ENCODE data around the gene NUTM1. TPM values are rescaled to one million over a fixed set of nuclear protein-coding genes. Genes with fewer than 3 reads are reported as not detected.
"Not testable (repeated sequence)": the region's sequence is repeated elsewhere in the genome, so short reads cannot be mapped to it uniquely, and the experiment has no call there.

Gene NUTM1
- total RNA-seq, 1 donor from 2014 or later: not detected

DNA sequence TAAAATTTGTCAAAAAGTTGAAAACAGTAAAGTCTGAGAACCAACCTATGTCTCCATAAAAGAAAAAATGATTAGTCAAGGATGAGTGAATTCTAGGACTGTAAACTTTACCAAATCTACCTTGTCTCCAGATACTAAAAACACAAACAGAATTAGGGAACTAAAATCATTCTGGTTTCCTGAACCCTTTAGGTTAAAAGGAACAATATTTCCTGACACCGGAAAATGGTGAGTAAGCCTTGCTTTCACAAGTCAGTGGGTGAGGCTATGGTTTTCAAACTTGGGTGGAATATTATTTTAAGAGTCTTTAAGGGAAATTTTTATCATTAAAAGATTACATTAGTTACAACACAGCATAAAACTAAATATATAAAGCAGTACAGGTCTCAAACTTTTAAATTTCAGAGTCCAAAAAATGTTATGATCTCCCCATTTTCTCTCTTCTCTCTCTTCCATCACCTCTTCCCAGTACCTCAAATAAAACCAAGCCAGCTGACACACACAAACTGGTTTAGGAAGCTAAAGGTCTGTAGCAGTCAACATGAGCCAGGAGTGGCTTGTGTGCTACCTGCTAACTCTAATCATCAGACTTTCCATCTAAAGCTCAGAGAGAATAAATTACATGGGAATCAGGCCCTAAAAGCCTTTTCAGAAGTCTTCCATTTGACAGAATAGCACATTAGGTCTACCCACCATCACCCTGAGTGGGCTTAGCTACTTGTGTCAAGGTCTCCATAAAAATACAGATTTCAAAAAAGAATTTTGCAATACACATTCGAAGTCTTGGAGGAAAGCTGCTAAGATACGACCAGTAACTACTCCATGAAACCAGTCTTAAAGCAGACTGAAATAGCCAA lies 7.7 kb upstream of the NUTM1 start:
- intact Hi-C loops (cut with DNase I): loop anchor here (10.0 kb wide), 1 partner anchor 111 kb away; the partner anchor contains the start of gene EMC4
- DNase-seq (ENCODE audit: low spot score): no peak

DNA sequence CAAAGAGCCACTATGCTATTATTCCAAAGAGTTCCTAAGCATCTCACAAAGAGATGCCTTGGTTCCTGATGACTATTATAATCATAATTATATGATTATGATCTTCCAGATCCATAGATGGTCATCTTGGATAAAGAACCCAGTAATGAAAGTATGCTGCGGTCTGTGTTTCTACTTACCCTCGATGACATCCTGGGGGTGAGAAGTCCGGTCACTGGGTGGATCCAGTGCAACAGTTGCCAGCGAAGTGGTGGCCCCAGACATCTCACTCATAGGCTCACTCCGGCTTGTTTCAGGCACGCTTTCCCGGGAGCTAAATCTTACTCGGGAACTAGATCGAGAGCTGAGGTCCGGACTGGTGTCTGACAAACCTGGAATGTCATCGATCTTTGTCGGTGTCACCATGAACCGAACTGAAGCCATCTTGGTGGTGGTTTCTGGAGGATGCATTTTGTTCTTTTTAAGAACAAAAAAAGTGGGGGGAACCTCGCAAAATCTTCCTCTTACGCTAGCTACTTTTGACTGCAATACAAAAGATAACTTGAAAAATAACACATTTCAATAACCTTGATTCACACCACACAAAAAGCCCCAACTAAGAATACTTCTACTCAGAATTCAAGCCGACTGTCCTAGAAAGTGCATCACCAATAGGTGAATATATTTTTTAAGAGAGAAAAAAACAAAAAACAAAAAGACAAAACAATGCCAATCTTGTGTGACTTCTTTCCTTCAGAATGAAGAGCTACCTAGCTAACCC lies 6.7 kb upstream of the NUTM1 start:
- intact Hi-C loops (cut with DNase I): loop anchor here (10.0 kb wide), 1 partner anchor 112 kb away; the partner anchor contains the start of gene EMC4
- DNase-seq (ENCODE audit: low spot score): no peak

DNA sequence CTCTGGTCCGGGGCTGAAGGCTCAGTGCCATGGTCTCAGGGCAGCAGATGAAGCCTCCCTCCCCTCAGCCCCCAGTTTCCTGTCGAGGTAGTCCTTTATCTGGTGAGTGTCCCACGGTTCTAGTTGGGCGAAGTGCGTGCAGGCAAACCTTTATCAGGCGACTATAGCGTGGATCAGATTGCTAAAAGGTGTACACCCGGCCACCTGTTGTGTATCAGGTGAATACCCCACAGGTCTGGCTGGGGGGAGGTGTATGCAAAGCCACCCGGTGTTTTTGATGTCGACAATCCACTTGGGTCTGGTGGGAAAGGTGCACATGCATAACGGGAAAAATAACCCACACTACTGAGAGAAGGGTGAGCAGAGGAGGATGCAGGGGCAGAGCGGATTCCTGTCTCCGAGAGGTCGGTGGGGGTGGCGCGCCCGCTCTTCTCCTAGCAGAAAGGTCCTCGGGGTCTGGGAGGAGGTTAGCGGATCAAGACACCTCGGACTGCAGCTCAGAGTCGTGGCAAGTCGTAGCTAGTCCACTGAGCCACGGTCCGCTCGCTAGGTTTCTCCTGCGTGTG lies 6.0 kb upstream of the NUTM1 start:
- no peak for DNase-seq (ENCODE audit: low spot score)
- intact Hi-C loops (cut with DNase I): loop anchor here (10.0 kb wide), 1 partner anchor 112 kb away; the partner anchor contains the start of gene EMC4

DNA sequence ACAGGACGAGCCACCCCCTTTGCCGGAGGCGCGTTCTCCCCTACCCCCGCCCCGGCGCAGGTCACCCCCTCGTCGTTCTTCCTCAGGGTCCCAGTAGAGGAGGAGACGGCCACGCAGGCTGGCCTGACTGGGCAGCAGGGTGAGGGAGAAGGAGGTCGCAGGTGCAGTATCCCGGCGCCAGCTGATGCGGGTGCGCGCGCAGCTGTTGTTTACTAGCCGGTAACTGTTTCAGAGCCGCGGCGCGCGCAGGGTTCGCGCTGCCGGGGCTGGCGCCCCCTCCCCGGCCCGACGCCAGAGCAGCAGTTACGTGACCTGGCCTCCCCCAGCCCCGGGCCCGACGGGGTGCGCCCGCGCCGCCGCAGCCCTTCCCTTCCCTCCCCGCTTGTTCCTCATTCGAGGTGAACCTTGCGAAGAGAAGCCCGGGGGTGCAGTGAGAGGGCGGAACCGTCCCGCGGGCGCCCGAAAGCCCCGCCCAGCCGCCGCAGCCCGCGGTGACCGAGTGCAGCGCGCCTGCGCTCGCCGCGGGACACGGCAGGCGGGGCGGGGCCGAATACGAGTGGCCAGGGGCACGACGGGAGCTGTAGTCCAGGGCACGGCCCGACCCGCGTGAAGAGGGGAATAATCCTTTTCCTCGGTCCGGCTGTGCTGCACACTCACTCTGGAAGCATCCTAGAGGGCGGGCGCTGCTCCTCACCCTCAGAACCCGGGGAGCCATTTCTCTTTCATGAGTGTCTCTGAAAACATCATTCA lies 5.4 kb upstream of the NUTM1 start, which contains the start of gene SLC12A6:
TSS of gene SLC12A6 (minus strand) at position 225 of the 750 bp plus-strand sequence. CDS start 1,101 bp downstream, outside the sequence.
- intact Hi-C loops (cut with DNase I): loop anchor here (2.0 to 10.0 kb wide), 2 partner anchors 19 to 113 kb away; partner anchors contain the start of gene EMC4

DNA sequence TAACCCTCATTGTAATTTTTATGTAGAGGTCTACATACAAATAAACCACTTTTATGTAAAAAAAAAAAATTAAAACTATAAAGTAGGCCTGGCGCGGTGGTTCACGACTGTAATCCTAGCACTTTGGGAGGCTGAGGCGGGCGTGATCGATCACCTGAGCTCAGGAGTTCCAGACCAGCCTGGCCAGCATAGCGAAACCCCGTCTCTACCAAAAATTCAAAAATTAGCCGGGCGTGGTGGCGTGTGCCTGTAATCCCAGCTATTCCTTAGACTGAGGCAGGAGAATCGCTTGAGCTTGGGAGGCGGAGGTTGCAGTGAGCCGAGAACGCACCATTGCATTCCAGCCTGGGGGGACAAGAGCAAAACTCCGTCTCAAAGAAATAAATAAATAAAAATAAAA lies 4.8 kb upstream of the NUTM1 start:
- intact Hi-C loops (cut with DNase I): loop anchor here (2.0 to 10.0 kb wide), 2 partner anchors 20 to 114 kb away; partner anchors contain the start of gene EMC4
- DNase-seq (ENCODE audit: low spot score): no peak

More for the DNA sequence above, 5.4 kb upstream of the NUTM1 start, which contains the start of gene SLC12A6:
- peak; percentile 96 for DNase-seq (ENCODE audit: low spot score)

DNA sequence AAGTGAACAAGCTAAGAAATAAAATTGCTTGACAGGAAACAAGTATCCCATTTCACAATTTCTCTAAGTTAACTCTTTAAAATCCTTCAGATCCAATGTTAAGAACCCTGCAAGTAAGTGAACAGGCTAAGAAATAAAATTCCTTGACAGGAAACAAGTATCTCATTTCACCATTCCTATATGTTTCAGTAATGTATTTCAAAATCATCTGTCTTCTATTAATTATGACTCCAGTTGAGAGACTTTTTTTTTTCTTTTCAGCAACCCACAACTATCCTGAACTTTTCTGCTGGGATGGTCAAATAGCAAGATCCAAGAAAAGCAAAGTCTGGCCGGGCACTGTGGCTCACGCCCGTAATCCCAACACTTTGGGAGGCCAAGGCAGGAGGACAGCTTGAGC lies 3.2 kb upstream of the NUTM1 start:
- no peak for DNase-seq (ENCODE audit: low spot score)
- intact Hi-C loops (cut with DNase I): loop anchor here (2.0 to 10.0 kb wide), 2 partner anchors 21 to 115 kb away; partner anchors contain the start of gene EMC4

DNA sequence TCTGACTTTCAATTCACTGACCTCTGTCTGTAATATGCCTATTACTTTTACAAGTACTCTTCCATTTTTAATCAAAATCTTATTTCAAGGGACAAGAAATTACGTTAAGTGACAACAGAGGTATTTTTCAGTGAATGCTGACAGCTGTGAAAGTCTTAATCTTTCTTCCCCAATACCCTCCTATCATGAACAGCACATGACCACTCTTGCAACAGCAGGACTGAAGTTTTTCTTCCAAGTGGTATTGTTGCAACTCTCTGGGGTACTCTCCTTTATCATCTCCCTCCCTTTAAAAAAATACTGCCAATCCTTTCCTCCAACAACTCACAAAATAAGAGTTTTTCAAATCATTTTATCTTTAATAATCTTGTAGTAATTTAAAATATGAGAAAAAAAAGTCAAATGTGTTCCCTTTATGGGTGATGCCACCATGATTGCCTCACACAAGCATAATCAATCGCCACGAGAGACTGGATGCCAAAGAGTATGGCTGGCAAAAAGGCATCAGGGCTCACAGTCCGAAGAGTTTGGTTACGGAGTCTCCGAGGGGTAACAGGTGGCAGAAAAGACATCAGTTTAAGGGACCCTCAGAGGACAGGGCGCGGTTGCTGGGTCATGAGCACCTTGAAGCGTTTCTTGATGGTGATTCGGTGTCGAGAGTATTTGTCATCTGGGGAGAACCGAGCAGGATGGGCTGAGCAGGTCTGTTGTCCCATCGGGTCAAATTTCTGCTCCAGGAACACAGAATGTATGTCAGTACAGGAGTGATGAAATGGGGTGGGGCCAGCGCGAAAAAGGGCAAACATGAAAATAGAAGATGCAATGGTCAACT lies 1.5 kb upstream of the NUTM1 start:
- intact Hi-C loops (cut with DNase I): no loop called here
- DNase-seq (ENCODE audit: low spot score): no peak

DNA sequence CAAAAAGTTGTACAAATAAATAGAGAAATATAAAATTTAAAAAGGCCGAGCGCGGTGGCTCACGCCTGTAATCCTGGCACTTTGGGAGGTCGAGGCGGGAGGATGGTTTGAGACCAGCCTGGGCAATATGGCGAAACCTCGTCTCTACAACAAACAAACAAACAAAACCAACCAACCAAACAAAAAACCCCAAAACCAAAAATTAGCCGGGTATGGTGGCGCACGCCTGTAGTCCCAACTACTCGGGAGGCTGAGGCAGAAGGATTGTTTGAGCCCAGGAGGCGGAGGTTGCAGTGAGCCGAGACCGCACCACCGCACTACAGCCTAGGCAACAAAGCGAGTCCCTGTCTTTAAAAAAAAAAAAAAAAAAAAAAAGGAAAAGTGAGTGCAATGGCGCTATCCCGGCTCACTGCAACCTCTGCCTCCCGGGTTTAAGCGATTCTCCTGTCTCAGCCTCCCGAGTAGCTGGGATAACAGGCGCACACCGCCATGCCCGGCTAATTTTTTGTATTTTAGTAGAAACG lies 840 bp upstream of the NUTM1 start:
- intact Hi-C loops (cut with DNase I); DNase-seq (ENCODE audit: low spot score): not testable (repeated sequence)

DNA sequence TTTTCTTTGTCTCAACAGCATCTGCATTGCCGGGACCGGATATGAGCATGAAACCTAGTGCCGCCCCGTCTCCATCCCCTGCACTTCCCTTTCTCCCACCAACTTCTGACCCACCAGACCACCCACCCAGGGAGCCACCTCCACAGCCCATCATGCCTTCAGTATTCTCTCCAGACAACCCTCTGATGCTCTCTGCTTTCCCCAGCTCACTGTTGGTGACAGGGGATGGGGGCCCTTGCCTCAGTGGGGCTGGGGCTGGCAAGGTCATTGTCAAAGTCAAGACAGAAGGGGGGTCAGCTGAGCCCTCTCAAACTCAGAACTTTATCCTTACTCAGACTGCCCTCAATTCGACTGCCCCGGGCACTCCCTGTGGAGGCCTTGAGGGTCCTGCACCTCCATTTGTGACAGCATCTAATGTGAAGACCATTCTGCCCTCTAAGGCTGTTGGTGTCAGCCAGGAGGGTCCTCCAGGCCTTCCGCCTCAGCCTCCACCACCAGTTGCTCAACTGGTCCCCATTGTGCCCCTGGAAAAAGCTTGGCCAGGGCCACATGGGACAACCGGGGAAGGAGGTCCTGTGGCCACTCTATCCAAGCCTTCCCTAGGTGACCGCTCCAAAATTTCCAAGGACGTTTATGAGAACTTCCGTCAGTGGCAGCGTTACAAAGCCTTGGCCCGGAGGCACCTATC lies 5.0 kb downstream of the NUTM1 start:
- no peak for DNase-seq (ENCODE audit: low spot score)
- intact Hi-C loops (cut with DNase I): no loop called here

DNA sequence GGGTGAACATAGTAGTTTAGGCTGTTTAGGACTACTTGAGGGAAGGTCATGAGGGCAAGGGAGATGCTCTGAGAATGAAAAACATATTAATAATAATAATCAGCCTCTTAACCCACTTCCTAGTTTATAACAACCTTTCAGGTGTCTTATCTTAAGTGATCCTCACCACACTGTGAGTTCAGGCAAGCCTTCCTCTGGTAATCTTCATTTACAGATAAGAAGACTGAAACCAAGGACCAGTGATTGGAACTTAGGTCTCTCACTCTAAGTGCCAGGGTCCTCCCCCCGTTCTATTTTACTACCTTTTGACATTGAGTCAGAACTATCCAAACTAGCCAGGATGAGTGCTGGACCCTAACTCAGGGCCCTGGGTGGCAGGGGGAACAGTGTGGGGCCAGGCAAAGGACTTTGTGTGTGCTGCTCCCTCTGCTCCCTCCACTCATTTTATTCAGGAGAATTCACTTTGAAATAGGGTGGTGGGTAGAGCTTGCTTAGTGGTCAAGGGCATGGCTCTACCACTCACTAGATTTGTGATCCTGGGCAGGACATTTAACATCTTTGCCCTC lies 5.7 kb downstream of the NUTM1 start:
- DNase-seq (ENCODE audit: low spot score): no peak
- intact Hi-C loops (cut with DNase I): no loop called here

DNA sequence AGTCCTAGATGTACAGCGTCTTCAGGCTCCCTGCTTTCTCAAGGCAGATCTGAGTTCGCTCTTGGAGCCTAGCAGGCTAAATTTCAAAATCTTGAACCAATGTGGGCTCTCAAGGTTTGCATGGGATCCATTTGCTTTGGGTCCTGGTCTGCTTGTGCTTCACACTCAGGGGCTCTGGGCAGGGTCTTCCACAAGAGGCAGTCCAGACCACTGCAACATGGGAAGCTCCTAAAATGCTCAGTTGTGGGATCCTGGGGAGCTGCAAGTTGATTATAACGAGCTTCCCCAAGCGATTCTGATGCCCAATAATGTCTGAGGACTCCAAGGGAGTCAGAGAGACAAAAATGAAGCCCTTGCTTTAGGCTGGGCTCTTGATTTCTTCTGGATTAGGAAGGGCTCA lies 6.7 kb downstream of the NUTM1 start:
- DNase-seq (ENCODE audit: low spot score): no peak
- intact Hi-C loops (cut with DNase I): no loop called here

DNA sequence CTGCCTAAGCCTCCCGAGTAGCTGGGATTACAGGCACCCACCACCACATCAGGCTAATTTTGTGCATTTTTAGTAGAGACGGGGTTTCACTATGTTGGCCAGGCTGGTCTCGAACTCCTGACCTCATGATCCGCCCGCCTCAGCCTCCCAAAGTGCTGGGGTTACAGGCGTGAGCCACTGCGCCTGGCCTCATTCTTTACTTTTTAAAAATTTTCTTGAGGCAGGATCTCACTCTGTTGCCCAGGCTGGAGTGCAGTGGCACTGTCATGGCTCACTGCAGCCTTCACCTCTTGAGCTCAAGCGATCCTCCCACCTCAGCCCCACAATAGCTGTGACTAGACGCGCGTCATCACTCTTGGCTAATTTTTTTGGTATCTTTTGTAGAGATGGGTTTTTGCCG lies 9.9 kb downstream of the NUTM1 start:
- DNase-seq (ENCODE audit: low spot score); intact Hi-C loops (cut with DNase I): not testable (repeated sequence)

DNA sequence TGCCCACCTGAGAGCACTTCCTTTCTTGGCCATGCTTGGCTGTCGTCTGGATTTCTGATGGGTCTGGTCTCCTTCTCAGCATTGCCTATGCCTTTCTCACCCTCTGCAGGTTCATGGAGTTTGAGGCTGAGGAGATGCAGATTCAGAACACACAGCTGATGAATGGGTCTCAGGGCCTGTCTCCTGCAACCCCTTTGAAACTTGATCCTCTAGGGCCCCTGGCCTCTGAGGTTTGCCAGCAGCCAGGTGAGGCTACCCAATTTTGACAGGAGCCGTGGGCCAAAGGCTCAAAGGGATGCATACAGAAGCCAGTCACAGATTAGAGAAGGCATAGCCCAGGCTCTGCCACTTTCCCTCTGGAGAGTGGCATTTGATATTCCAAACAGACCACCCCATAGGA lies 10.5 kb downstream of the NUTM1 start:
- no peak for DNase-seq (ENCODE audit: low spot score)
- intact Hi-C loops (cut with DNase I): no loop called here

DNA sequence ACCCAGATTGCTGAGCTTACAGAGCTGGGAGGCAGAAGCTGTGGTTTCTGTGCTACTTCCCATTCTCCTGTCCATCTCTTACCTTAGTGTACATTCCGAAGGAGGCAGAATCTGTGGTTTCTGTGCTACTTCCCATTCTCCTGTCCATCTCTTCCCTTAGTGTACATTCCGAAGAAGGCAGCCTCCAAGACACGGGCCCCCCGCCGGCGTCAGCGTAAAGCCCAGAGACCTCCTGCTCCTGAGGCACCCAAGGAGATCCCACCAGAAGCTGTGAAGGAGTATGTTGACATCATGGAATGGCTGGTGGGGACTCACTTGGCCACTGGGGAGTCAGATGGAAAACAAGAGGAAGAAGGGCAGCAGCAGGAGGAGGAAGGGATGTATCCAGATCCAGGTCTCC lies 11.2 kb downstream of the NUTM1 start:
- DNase-seq (ENCODE audit: low spot score): no peak
- intact Hi-C loops (cut with DNase I): no loop called here

DNA sequence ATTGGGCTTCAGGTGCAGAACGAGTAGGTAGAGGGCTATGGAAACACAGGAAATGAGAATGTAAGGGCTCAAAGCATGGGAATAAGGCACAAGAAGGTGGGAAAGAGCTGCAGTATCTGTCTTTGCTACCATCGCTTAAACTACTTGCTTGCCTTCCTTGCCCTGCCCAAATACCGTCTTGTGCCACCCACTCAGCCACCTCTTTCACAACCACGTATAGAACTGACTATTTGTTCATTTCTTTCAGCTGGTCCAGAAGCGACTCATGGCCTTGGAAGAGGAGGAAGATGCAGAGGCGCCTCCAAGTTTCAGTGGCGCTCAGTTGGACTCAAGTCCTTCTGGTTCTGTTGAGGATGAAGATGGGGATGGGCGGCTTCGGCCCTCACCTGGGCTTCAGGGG lies 12.1 kb downstream of the NUTM1 start:
- intact Hi-C loops (cut with DNase I): no loop called here
- no peak for DNase-seq (ENCODE audit: low spot score)

DNA sequence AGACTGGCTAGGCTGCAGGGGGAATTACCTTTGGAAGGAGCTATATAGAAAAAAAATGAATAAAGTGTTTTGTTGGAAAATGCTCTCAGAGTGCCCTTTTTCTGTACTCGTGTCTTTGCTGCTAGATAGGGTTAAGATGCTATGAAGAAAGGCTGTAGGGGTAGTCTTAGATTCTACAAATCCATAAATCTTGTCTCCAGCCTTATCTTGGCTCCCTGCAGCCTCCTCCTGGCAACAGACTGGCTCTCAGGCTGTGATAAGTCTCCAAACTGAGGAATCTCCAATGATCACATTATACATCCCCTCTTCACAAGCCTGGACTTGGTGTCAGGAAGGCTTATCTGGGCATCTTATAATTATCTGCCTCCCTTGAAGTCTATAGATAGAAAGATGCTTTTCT lies 14.5 kb downstream of the NUTM1 start:
- intact Hi-C loops (cut with DNase I): no loop called here
- DNase-seq (ENCODE audit: low spot score): no peak

DNA sequence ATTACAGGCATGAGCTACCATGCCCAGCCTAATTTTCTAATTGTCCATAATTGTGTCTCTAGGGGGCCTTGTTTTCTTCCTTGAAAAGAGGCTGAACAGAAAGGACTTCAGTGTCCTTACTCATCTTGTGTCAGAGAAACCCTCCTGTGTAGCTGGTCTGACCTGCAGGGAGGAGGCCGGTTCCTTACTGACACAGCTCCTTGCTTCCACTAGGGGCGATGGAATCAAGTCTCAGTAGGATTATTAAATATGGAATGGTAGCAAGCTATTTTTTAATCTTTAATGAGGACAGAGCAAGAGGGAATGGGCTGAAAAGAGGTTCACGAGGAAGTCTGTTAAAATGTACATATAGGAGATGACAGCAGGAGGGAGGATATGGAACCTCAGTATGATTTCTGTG lies 15.3 kb downstream of the NUTM1 start:
- no peak for DNase-seq (ENCODE audit: low spot score)
- intact Hi-C loops (cut with DNase I): no loop called here

Data from cardiac septum (tissue), 1 donor.